WERI-Rb-1 (cell line): ENCODE results near the gene CDC42EP4.
A peak's percentile ranks its signal among the peaks of the same experiment; 100 is the strongest.

ENCODE experiments used
- DNase-seq: peaks from one replicate; pipeline ENCODE4 v3.0.0-alpha.2; 2020
- H3K27ac ChIP-seq: fragments of 250-450 bp; sonication (Bioruptor Pico); 2 replicates; pipeline ENCODE4 v1.5.1; 2020; ENCODE audit warnings: mild to moderate bottlenecking, moderate library complexity
- H3K27me3 ChIP-seq: fragments of 250-450 bp; sonication (Bioruptor Pico); 2 replicates; pipeline ENCODE4 v1.5.1; 2021; ENCODE audit warnings: mild to moderate bottlenecking, low read depth, moderate library complexity; ENCODE audit not compliant: insufficient read depth, severe bottlenecking
- H3K36me3 ChIP-seq: fragments of 250-450 bp; sonication (Bioruptor Pico); 2 replicates; pipeline ENCODE4 v1.5.1; 2020; ENCODE audit warnings: mild to moderate bottlenecking, moderate library complexity
- H3K4me3 ChIP-seq: 2 replicates; pipeline ENCODE4 v1.5.1; 2011; ENCODE audit warnings: low read depth, mild to moderate bottlenecking, control low read depth, low read length
- H3K9me3 ChIP-seq: fragments of 250-450 bp; sonication (Bioruptor Pico); 2 replicates; pipeline ENCODE4 v1.5.1; 2021; ENCODE audit warnings: mild to moderate bottlenecking, moderate library complexity; ENCODE audit not compliant: severe bottlenecking
- TF ChIP-seq, protein P1 (sequence below): IDR thresholded peaks from 2 replicates; pipeline ENCODE4 v1.5.1; 2011; ENCODE audit warnings: low read depth, mild to moderate bottlenecking, control low read depth, inconsistent platforms, low read length

Gene CDC42EP4

DNA sequence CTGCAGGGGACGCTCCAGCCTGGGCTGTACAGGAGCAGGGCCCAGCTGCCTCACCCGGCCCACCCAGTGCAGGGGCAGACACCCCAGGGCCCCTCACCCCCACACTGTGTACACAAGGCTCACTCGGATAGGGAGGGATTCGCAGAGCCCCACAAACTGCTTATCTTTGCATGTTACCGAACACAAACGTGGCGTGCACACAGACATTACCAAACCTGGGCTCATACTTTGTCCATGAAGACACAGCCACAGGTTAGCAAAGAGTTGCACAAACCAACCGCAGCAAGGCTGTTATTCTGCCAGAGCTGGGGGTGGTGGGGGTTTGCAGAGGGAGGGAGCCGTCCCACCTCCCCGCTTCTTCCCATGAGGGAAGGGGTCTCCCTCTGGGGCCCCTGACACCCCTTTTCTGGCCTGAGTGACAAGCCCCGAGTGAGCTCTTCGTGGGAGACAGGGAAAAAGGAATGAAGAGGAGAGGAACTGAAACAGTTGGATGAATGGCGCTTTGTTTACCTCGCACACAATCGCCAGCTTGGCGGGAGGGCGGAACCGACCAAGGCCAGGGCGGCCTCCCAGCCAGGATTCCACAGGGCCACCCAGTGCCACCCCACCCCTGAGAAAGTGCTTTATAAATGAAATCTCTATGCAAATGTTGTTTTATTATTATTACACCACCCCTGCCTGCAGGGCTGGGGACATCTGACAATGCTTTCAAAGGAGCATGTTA lies 49.7 kb downstream of the CDC42EP4 start:
- H3K27ac ChIP-seq: no peak overlapping the region
- no peaks in the 10 kb centered on the region for H3K9me3 ChIP-seq
- no peak for DNase-seq
- no peak overlapping the region for H3K4me3 ChIP-seq
- no peaks in the 10 kb centered on the region for H3K27me3 ChIP-seq
- TF ChIP-seq, protein P1, sequence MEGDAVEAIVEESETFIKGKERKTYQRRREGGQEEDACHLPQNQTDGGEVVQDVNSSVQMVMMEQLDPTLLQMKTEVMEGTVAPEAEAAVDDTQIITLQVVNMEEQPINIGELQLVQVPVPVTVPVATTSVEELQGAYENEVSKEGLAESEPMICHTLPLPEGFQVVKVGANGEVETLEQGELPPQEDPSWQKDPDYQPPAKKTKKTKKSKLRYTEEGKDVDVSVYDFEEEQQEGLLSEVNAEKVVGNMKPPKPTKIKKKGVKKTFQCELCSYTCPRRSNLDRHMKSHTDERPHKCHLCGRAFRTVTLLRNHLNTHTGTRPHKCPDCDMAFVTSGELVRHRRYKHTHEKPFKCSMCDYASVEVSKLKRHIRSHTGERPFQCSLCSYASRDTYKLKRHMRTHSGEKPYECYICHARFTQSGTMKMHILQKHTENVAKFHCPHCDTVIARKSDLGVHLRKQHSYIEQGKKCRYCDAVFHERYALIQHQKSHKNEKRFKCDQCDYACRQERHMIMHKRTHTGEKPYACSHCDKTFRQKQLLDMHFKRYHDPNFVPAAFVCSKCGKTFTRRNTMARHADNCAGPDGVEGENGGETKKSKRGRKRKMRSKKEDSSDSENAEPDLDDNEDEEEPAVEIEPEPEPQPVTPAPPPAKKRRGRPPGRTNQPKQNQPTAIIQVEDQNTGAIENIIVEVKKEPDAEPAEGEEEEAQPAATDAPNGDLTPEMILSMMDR: no peak
- no peaks in the 10 kb centered on the region for H3K36me3 ChIP-seq

- Histone ChIP-seq H3K27me3 (no peaks in the 10 kb centered on the region), H3K4me3 (no peak within 1 kb of the TSS), H3K27ac (no peak within 1 kb of the TSS), H3K9me3 (no peaks in the 10 kb centered on the region), H3K36me3 (no peaks in the 10 kb centered on the region)
- TF ChIP-seq, protein P1: no peak
- DNase-seq: no peak
These were observed 50.2 kb downstream of the CDC42EP4 start, which contains the start of gene CPSF4L for GRCh38 chr17:73261617-73261951. TSS of gene CPSF4L (minus strand) at chr17:73261880. CDS start at chr17:73261818, 62 bp downstream.

DNA sequence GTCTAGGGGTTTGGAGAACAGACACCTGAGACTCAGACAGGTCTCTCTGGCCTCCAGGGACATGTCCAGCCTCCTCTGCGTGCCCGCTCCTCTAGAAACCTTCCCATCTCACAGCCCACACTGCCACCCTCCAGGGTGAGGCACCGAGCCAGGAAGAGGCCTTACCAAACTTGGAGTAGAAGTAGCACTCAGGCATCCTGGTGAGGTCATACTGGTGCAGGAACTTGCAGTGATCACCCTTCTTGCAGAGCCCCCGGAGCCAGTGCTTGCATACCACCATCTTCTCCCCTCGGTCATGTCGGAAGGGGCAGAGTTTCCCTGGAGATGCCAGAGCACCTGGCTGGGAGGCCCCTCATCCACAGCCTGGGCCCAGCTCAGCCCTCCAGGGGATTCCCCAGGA lies 54.3 kb downstream of the CDC42EP4 start:
- no peaks in the 10 kb centered on the region for H3K9me3 ChIP-seq
- H3K27me3 ChIP-seq: no peaks in the 10 kb centered on the region
- no peak overlapping the region for H3K27ac ChIP-seq
- H3K36me3 ChIP-seq: no peaks in the 10 kb centered on the region
- TF ChIP-seq, protein P1: no peak
- DNase-seq: no peak
- no peak overlapping the region for H3K4me3 ChIP-seq

DNA sequence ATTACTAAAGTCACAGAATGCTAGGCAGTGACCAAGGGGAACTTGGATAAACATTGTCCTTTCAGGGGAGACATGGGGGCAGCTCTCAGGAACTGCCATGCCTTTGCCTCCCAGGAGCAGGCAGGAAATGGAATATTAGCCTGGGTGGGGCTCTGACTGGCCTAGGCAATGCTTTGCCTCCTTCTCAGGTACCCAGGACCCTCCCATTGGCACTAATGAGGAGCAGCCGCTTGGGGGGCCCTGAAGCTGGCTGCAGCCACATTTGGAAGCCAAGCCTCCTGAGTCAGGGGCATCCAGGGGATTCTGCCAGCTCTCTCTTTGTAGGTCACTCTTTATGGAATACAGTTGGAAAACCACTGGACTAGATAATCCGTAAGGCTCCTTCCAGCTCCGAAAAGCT lies 55.6 kb downstream of the CDC42EP4 start:
- Histone ChIP-seq H3K36me3 (no peaks in the 10 kb centered on the region), H3K27ac (no peak overlapping the region), H3K9me3 (no peaks in the 10 kb centered on the region), H3K27me3 (no peaks in the 10 kb centered on the region), H3K4me3 (no peak overlapping the region)
- TF ChIP-seq, protein P1: no peak
- no peak for DNase-seq

DNA sequence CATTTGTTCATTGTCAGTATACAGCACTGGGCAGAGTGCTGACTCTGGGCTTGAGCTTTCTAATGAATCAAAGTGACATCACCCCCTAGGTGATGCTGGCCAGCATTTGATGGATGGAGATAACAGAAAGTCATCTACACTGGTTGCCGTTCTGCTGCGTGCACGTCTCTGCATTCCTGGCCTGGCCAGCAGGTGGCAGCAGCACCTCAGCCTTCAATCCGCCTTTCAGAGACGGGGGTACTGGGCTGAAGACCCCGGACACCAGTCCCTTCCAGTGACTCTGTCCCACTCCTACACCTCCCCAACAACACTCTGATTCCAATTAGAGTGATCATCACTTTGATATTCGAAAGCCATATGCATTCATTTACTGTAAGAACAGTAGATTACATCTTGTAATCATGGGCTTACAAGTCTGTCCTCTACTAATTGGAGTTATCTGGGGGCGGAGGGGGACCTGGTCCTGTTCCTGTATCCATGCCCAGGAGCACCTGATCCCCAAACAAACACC lies 56.1 kb downstream of the CDC42EP4 start:
- Histone ChIP-seq H3K4me3 (no peak overlapping the region), H3K27ac (no peak overlapping the region), H3K27me3 (no peaks in the 10 kb centered on the region), H3K36me3 (no peaks in the 10 kb centered on the region), H3K9me3 (no peaks in the 10 kb centered on the region)
- TF ChIP-seq, protein P1: peak; percentile 99
- DNase-seq: peak; percentile 69

GRCh38 chr17:73251871-73252270 lies 59.9 kb downstream of the CDC42EP4 start:
- H3K36me3 ChIP-seq: peaks cover 8% of the 10 kb centered on the region
- TF ChIP-seq, protein P1: no peak
- H3K27me3 ChIP-seq: no peaks in the 10 kb centered on the region
- no peak for DNase-seq
- H3K4me3 ChIP-seq: no peak overlapping the region
- no peaks in the 10 kb centered on the region for H3K9me3 ChIP-seq
- H3K27ac ChIP-seq: no peak overlapping the region
